ENCODE results near the gene LPCAT1.

LPCAT1 gene

DNA sequence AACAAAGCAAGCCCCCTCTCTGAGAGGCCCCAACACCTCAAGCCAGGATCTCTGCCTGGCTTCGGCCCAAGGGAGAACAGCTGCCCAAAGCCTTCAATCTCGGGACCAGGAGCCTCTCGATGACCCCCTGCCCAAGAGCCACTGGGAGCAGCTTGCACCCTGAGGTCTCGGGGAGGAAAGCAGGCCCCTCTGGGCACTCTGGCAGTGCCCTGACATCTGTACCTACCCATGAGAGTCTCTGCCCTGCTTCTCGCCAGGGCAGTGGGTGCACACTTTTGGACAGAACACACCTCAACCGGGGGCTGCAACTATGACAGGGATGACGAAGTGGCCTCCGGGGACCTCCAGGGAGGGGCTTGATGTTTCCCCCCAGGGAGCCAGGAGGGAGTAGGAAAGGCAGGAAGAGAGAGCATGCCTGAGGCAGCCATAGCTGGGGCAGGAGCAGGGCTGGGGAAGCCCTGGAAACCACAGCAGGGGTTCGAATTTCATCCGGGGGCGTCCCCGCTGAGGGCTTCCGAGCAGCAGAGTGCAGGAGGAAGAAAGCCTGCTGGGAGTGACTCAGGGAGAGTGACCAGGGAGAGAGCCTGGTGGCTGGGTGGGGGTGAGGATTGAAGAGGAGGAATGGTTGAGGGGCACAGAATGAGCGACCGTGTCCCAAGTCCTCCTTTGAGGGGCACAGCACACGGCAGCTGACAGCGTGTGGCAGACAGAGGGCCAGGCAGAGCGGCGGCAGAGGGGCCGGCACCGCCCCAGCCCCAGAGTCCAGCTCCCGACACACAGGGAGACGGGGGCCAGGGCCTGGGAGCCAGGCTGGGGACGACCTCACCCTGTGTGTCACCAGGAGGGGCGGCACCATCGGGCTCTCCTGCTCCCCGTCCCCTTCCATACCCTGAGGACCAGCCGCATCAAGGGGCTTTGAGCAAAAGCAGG, 1.8 kb downstream of the LPCAT1 start:
- DNase-seq = peak; percentile 74

DNA sequence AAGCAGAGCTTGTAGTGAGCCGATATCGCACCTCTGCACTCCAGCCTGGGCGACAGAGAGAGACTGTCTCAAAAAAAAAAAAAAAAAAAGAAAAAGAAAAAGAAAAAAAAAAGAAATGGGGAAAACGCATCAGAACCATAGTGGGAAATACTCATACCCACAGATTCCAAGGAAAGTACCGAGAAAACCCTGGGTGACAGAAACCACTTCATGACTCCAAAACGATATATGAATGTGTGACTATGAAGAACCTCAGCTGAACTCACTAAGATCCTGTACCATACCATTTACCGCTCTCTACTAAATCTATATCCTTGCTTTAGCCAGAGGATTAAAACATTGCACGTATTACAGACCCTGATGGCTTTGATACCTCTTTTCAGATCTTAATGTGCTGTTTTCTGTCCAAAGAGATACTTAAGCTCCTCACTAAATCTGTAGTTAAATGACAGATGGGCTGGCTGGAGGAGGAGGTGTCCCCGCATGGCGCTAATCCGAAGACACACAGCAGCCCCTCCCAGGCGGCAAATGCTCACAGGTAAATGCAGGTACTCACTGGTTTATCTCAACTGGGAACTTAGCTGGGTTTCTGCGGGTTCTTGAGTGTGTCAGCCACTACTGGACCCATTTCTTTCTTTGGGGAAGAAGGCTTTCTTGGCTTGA, 2.8 kb downstream of the LPCAT1 start:
- DNase-seq = peak; percentile 21

DNA sequence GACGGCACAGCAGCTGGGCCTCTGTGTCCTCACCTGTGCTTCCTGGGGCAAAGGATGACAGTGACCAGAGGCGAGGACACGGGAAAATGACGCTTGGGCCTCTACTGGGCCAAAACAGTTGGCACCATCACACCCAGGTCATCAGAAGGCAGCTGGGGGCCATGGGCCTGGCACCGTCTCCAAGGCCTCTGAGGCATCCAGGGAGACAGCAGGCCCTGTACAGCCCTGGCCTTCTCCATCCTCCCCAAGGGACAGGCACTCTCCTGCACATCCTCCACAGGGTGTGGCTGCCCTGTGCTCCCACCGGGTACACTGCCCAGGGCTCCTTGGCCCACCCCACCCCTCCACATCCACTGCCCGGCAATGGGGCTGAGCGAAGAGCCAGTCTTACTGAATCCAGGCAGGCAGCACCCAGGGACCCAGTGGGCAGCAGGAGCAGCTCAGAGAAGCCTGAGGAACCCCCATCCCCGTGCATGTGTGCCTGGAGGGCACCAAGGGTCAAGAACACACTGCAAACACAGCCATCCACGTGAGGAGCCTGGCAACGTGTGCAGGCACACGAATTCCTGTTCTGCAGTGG, 4.0 kb downstream of the LPCAT1 start:
- peak; percentile 16 for DNase-seq

DNA sequence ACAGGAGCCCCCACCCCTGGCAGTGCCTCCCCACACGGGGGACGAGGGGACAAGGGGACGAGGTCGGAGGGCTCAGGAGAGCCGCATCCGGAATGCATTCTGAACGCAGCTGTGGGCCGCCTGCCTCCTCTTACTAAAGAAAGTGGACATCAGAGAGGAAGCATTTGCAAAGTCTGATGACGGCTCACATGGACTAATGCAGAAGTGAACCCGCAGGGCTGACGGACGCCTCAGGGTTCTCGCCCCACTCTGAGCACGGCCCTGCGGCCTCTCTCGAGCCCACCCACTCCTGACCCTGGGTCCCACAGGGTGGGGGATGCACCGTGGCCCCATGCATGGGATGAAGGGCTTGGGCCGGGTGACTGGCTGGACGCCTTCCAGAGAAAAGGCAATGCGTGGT, 5.9 kb downstream of the LPCAT1 start:
- peak; percentile 23 for DNase-seq

DNA sequence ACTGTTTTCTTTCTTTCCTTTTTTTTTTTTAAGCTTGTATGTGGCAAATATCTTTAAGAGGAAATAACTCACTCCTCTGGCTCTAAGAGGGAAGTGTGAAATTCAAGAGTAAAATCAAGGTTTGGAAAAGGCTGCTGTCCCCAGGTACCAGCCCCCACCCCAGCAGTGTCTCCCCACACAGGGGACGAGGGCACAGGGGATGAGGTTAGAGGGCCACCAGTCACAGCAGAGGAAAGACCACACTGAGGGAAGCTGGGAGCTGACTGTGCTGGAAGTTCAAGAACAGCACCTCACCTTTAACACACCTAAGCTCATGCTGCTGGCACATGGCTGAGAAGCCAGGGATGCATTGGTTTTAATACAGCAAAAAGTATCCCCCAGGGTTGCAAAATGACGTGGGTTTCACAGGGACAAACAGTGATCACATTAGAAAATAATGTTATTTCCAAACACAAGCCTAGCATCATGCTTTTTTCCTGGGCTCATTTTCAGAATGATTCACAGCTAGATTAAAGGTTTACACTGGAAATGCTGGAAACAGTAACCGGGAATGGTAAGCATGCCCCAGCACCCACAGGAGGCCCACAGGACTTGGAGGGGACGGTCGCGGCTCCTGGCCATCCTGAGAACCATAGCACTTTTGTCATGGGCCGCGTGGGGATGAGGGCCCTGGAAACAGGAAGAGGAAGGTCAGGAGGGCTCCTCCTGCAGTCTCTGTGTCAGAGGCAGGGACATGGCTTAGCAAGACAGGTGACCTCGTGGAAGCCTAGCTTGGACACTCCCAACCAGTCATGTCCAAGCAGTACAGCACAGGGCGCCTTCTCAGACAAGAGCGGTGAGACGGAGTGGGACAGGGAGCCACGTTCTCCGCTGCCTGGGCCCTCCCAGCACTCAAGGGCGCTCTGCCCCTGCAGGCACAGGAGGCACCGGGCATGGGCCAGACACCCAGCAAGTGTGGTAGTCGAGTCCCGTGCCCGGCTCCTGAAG, 6.9 kb downstream of the LPCAT1 start:
- DNase-seq = peak; percentile 23

DNA sequence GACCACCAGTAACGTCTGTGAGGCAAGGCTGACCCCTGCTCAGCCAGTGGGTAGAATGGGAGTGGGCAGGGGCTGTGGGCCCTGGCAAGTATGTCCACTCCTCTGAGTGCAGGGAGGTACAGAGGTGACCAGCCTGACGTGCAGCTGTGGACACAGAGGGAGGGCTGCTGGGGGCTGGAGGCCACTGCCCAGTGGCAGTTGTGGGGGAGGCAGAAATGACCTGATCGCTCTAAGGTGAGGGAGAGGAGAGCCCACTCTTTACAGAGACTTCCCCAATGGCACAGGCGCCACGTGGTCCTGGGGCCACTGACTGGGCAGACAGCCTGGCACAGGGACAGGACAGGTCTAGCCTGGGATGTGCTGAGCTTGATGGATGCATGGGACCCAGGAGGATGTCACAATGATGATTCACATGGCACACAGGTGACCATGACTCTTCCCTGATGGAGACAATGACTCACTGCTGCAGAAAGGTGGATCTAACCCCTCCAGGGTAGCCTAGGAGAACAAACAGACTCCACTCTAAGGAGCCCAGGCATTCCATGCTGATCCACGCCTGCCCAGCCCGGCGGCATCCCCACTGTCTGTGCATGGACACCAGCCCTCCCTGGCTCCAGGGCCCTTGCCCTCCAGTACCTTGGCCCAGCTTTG, 7.7 kb downstream of the LPCAT1 start:
- DNase-seq = peak; percentile 21

DNA sequence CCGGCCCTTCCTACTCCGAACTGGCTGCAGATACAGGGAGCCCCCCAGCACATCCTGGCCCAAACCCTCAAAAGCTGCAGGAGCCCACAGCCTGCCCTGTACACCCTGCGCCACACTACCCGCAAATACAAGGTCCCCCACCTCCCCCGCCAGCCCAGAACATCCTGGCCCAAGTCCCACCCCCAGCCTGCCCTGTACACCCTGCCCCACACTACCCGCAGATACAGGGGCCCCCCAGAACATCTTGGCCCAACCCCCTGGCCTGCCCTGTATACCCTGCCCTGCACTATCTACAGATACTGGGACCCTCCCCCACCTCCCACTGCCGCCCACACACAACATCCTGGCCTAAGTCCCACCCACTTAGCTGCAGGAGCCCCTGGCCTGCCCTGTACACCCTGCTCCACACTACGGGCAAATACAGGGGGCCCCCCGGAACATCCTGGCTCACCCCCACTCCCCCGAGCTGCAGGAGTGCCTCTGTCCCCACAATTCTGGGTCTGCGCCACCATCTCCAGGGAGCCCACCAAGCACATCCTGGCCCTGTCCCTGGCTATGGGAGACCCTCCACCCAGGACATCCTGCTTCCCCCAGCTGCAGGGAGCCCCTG, 8.3 kb downstream of the LPCAT1 start:
- DNase-seq = peak; percentile 18

DNA sequence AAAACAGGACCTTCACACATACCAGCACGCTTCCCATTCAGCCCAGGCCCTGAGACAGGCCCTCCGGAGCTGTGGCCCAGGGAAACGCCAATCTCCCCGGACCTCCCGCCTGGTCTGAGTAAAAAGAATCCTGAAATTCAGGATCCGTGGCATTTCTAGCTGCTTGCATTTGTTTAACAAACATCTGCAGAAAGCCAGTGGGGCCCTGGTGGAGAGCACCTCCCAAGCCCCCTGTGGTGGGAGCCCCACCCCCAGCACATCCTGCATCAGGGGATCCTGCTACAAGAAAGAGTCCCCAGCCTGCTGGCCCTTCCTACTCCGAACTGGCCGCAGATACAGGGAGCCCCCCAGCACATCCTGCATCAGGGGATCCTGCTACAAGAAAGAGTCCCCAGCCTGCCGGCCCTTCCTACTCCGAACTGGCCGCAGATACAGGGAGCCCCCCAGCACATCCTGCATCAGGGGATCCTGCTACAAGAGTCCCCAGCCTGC, 8.9 kb downstream of the LPCAT1 start:
- DNase-seq = peak; percentile 8

DNA sequence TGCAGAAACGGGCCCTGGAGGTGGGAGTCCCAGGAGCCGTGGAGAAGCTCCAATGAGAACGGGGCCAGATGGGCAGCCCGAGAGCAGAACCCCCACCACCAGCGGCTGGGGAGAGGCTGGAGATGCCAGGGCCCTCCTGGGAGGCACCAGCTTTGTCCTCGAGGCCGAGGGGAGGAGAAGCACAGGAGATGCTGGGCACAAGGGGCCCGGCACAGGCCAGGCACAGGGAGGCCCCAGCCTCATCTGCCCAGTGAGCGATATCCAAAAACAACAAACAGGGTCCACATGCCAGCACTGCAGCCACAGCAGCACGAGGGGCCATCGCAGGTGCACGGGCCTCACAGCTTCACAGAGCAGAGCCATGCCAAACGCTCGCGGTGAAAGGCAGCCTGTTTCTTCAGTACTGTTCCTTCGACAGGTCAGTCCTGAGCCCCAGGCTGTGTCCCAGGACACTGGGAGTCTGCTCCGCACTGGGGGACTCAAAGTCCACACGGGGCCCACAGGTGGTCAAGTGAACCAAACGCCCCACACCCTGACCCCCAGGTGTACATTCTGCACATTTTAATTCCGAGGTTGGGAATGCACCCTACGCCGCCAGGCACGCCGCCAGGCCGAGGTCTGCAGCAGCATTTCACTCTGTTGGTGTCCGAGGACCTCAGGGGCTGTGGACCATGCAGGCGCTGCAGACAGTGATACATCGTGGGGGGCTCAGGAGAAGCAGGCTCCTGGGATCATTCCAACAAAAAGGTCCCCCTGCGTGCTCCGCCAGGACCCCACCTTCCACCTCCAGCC, 9.5 kb downstream of the LPCAT1 start:
- peak; percentile 21 for DNase-seq

DNA sequence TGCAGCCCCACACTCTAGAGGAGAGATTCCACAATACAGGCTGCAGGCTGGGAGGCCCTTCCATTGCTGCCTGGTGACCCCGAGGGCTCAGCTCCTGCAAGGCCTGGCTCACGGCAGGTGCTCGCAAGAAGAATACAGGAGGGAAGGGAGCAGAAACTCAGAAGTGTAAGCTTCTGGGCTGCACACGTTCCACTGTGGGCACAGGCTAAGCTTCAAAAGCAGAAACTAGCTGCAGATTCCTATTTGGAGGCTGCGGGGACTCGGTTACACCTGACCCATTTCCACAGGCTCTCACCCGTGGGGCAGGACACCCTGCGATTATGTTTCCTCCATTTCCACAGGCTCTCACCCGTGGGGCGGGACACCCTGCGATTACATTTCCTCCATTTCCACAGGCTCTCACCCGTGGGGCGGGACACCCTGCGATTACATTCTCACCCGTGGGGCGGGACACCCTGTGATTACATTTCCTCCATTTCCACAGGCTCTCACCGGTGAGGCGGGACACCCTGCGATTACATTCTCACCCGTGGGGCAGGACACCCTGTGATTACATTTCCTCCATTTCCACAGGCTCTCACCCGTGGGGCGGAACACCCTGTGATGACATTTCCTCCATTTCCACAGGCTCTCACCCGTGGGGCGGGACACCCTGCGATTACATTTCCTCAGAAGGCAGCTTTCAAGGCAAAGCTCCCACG, 10.3 kb downstream of the LPCAT1 start:
- peak; percentile 6 for DNase-seq

DNA sequence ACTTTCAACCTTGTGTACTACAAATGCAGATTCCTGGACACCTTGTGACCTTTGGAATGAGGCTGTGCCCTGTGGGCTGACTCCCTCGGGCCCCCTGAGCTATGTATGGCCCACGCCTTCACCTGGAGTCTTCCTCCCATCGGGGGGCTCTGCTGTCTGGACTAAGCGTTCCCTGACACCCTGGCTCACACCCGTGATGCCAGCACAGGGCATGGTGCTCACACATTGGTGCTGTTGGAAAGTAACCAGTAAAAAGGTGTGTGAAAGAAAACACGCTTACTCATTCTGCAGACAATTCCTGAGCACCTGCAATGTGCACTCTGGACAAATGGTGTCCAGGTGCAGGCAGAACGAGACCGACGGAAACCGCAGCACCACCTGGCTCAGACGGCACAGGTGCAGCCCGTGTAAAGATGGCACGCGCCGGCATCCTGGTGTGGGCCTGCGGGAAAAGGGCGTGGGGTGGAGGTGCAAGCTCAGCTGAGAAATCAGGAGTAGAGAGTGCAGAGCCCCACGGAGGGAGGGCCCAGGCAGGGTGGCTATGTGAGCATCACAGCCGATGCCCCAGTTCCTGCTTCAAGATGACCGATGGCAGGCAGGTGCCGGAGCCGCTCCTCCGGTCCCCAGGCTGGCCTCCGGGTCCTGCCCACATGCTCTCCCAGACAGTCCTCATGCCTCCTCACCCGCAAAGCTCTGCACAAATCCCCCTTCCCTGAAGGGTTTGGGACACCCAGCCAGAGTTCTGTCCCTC, 11.0 kb downstream of the LPCAT1 start:
- DNase-seq = peak; percentile 7

DNA sequence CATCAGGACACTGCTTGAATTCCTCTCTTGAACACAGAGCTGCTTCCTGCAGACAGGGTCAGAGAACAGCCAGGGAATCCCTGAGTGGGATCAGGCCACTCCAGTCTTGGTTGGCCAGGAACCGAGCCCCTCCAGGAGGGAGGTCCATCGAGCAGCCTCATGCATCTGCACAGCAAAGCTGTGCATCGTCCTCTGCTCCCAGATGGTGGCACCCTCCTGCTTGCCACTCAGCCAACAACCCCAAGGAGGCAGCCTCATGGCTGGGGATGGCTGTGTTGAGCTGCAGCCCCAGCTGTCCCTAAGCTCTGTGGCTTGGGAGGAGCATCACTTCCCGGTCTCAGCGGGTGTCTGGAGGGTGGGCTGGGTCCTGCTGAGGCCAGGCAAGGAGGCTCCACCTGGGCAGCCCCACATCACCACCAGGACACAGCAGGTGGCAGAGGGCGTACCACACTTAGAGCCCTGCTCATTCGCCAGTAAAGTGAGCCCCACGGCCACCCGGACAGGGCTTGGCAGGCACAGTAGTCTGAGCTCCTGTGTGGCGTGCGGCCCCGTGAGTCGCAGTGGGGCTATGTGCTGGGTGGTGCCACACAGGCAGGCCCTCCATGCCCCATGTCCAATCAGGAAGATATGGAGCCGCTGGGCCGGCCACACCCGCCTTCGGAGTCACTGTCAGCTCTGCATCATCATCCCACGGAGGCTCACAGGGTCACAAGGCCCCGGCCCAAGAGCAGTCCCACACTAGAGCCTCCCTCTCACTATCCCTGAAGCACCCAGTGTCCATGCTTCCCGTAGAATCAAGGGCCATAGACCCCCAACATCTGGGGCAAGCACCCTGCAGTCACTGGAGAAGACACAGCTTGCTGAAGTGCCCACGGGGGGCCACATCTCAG, 11.9 kb downstream of the LPCAT1 start:
- peak; percentile 18 for DNase-seq

DNA sequence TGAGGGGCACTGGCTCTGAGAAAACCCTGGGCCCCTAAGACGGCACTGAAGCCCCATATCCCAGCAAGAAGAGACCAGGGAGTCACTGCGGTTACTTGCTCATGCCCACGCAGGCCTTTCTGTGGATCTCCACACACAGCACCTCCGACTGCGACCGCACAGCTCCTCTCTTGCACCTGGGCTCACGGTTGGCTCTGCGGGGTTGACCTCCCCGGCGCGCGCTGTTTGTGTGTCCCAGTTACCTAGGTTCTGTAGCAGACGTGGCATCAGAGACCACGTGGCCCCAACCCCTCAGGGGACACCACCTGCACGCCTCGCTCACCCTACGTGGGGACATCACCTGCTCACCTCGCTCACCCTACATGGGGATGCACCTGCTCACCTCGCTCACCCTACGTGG, 12.7 kb downstream of the LPCAT1 start:
- peak; percentile 8 for DNase-seq

DNA sequence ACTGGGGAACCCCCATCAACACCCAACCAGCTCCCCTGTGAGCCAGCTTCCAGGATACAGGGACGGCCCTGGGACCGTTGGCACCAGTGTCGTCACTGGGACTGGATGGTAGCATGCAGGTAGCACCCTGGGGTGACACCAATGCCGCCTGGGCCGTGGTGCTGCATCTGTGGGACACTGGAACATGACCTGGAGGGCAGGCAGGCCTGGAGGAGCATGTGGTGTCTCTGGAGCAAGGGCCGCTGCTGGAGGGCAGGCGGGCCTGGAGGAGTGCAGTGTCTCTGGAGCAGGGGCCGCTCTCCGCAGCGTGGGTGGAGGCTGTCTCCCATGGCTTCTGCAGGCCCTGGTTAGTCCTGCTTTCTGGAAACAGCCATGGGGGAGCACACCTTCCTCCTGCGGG, 13.1 kb downstream of the LPCAT1 start:
- peak; percentile 4 for DNase-seq

DNA sequence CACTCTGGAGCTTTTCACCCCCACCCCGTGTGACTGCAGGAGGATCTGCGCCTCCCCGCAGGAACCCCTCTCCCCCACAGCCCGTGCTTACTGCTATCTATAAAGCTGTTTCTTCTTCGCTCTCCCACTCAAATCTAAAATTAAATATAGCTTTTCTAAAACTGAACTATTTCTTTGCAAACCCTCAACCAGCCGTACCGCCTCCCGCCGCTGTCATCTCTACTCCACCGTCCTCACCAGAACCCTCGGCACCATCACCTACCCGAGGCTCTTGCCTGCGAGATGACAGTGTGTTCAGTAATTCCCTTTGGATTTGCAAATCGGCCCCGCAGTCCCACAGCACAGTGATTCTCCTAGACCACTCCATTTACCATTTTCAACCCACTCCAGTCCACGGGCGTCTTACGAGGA, 13.6 kb downstream of the LPCAT1 start:
- peak; percentile 3 for DNase-seq

DNA sequence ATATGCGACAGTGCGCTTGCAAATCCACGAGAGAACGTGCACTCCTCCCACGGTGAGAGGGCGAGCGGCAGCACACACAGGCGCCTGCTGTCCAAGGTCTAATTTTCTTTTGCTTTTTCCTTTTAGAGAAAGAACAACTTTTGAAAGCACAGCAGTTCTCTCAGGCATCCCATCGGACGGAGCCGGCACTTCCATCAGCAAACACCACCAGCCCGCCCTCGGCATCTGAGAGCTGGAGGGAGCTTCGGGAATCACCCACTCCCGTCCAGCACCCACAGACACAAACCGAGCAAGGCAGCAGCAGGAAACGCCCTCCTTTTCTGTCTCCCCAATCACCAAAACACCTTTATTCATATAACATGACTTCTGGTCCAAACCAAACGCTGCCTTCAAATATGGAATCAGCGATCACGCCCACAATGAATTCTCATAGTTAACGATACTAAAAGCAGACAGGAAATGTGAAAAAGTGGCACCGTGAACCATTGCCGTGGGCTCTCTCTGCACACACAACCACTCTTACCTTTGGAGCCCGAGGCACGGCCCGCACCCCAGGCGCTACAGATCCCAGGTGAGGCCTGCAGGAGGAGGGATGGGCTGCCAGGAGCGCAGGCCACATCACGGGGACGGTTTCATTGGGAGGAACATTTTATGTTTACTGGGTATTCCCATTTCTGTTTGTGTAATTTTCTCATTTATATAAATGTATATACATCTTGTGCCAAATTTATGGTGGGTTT, 14.2 kb downstream of the LPCAT1 start:
- DNase-seq = peak; percentile 10

DNA sequence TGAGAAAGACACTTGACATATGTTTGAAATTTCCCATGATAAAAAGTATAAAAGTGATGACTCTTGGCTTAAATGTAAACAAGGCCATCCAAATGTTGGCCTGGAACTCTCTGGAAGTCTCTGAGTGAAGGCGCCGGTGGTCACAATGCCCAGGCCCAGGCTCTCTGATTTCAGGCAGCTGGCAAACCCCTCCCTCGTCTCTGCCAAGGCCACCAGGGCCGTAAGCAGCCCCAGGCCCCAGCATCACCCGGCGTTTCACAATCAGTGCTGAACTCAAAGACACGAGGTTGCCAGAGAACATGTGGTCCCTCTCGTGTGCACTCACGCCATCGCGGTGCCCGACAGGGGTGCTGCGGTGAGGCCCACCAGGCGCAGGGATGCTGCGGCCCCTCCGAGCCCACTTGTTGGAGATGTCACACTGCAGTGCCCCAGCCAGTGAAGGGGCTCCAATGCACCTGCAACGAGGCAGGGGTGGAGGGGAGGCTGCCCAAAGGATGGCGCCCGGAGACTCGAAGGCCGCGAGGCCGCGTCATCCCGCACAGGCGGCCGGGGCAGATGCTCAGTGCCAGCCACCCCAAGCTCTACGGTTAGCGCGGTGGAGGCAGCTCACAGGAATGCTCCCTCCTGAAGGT, 15.0 kb downstream of the LPCAT1 start:
- DNase-seq = peak; percentile 25
